NCI-H748 (cell line): Measurements from ENCODE around the gene TTLL9.

ENCODE experiments used
- DNase-seq: peaks from one replicate; lab custom pipeline; 2025; ENCODE audit not compliant: unreplicated experiment; lab: John Stamatoyannopoulos, UW

TTLL9 gene

DNA sequence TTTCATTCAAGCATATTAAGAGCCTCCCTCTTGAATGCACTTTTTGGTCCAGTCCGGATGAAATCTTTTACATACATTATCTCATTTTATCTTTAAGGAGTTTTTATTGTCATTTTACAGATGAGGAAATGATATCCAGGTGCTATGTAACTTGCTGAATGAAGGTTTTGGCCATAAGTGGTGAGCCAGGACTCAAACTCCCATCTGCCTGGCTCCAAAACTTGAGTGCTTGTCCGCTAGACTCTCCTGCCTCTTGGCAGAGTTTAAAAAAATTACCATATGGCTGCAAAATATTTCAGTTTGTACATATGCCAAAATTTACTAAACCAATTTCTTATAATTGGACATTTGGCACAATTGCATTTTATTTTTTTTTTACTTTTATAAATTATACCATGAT lies 69.2 kb downstream of the TTLL9 start:
- DNase-seq, result no peak

DNA sequence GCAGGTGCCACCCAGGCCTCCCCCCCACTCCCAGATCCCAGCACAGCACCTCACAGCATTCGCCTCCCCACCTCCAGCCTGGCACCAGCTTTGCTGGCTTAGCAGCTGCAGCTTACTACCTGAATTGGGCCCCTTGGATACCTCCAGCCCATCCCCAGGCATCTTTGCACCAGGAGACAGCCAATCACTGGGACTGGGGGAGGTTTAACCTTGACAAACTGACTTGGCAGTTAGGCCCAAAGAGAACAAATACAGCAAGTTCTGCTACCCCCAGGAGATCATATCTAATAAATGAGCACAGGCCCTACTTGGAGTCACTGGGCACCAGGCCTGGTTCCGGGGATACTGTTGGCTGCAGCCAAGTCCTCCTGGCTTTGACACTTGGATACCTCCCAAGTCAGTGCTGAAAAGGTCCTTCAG lies 72.6 kb downstream of the TTLL9 start:
- no peak for DNase-seq

DNA sequence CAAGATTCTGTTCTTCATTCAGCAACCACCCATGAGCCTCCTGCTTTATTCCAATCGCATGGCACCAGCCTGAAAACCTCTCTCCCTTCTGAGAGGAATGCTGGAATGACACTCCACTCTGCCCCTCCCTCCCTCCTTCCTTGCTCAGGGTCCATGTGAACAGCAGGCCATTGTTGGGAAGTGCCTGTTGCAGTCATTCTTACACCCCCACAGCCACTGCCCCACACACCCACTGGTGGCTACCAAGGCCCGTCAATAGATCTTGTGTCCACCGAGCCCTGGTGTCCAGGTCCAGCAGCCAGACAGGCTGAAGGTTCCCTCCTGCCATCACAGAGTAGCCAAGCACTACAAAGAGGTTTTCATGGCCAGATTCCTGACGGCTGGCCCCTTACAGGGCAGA lies 74.9 kb downstream of the TTLL9 start:
- no peak for DNase-seq

DNA sequence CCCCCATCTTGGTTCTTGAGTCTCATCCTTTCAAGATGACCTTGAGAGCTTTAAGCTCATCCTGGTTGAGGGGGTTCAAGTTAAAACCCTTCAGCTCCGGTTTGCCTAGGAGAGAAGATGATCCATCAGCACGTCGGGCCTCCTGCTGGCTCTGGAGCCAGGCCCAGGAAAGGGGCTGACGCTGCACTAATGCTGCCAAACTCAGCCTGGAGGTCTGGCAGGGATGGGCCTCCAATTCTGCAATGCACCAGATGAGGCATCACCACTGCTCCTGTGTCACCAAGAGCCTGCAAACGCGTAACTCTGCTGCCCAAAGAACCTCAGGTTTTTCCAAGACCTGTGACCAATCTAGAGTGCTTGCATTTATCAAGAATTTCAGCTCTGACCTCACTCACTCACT lies 75.4 kb downstream of the TTLL9 start:
- DNase-seq, result no peak

DNA sequence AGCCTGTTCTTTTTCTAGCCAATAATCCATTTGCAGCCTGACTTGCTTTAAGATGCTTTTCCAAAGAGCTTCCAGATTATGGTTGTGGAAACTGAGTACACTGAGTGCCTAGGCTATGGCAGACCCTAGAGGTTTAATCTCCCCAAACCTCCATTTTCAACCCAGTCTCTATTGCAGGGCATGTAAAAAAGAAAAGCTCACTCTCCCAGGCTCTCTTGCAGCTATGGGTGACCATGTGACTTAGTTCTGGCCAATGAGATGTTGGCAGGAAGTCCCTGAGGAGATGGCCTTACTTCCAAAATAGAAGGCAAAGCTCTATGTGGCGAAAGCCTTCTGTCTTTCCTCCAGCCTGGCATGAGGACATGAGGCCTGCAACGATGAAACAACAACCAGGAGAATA lies 77.6 kb downstream of the TTLL9 start:
- DNase-seq, result no peak

GRCh38 chr20:31949877-31950646 lies 79.6 kb downstream of the TTLL9 start:
- DNase-seq, result no peak

DNA sequence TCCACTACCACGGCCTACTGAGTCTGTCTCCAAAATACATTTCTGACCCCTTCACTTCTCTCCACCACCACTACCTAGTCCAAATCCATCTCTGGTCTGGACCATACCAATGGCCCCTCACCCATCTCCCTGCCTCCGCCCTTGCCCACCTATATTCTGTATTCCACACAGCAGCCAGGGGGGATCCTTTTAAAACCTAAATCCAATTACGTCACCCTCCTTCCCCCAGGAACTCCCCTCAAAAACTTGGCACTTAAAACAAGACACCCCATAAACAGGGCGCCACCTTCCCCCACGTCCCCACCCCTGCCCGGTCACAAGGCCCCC lies 80.7 kb downstream of the TTLL9 start:
- DNase-seq, result no peak

- DNase-seq, result peak; percentile 96
Observed at GRCh38 chr20:31951530-31952453, 81.4 kb downstream of the TTLL9 start, which contains the start of gene PDRG1. TSS of gene PDRG1 (minus strand) at chr20:31952046. CDS start at chr20:31951961, 85 bp downstream.

GRCh38 chr20:31953556-31954148 lies 83.2 kb downstream of the TTLL9 start:
- no peak for DNase-seq

GRCh38 chr20:31954500-31954899 lies 84.1 kb downstream of the TTLL9 start:
- DNase-seq, result no peak

DNA sequence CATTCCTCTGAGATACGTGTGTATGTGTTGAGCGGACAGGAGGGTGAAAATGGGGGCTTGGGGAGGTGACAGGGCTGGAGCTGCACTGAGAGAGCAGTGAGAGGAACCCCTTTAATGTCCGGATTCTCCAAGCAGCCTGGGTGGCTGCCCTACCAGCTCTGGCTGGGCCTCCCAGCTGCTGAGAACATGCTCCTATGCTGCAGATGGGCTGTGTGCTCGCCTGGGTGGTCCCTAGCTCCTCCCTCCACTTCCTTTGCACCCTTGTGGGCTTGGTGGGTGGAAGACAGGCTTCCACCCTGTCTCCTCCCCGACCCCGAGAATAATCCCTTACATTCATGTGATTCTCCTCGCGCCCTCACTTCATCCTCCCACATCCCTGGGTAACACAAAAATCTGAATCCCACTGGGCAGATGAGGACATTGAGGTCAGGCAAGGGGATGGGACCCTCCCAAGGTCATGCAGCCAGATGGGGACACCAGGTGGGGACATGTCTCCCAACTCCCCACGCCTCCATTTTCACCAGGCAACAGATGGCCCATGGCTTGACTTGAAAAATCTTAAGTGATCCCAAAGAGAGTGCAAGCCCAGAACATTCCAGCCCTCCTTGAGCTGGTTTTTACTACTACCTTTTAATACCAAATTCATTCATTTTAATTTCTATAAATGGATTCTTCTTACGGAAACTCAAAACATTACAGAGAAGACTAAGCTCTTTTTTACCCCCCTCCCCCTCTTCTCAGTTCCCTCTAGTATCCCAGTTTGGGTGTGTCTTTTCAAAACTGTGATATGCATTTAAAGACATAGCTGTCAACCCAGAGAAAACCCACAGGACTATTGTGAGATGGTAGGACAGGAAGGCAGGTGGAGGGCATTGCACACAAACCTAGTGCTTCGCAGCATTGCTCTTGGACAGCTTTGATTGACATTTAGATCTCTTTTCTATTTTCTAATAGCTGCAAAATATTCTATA lies 86.4 kb downstream of the TTLL9 start:
- no peak for DNase-seq

- DNase-seq, result no peak
Observed at GRCh38 chr20:31962761-31963160, 92.3 kb downstream of the TTLL9 start.

DNA sequence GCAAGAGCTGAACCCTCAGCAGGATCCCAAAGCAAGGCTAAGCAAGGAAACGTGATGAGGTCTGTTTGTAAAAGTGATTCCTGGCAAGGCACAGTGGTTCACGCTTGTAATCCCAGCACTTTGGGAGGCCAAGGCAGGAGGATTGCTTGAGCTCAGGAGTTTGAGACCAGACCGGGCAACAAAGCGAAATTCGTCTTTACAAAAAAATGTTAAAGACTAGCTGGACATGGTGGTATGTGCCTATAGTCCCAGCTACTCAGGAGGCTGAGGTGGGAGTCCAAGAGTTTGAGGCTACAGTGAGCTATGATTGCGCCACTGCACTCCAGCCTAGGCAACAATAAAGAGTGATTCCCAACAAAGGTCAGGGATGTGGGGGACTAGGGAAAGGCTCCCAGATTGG lies 93.5 kb downstream of the TTLL9 start:
- DNase-seq, result no peak

GRCh38 chr20:31966991-31967655 lies 96.7 kb downstream of the TTLL9 start:
- peak; percentile 35 for DNase-seq

GRCh38 chr20:31967830-31968249 lies 97.4 kb downstream of the TTLL9 start, which contains the start of gene XKR7:
TSS of gene XKR7 (plus strand) at chr20:31968151. CDS start at chr20:31968176, 25 bp downstream.
- DNase-seq, result peak; percentile 72

- DNase-seq, result peak; percentile 54
Observed at GRCh38 chr20:31968291-31969126, 98.1 kb downstream of the TTLL9 start.

DNA sequence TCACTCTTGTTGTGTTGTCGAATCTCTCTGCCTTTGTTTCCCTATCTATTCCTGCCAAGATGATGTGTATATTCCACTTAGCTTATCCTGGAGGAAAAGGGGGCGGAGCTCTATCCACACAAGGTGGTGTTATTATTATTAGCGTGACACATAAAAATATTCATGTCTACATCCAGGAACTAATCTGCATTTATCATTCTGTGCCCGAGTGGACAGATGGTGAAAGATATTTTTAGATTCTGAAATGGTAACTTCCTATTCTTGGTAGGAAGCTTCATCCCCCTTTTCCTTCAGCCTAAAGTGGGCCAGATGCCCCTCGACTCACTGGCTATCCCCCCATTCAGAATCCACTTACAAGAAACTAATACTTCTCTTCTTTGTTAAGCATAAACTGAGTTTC lies 99.6 kb downstream of the TTLL9 start:
- DNase-seq, result no peak

DNA sequence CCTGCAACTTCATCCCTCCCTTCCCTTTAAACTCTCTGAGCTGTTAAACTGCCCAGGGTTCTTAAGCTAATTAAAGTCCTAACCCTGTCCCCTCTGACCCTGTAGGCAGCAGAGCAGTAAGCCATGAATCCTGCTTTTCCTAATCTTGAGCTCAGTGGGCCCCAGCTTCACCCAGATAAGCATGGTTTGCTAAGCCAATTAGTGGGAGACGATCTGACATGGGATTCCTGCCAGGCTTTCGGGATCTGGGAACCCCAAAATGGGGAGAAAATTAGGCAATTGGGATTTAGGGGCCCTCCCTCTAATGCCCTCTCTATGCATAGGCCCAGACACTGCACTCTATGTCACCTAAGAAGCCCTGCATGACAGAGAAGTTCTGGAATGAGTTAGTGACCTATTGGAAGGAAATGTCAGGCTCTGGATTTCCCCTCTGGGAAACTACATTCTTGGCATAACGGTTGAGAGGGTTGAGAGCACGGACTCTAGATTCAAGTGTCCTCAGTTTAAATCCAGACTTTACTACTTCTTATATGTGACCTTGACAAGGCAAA lies 102.1 kb downstream of the TTLL9 start:
- DNase-seq, result no peak

DNA sequence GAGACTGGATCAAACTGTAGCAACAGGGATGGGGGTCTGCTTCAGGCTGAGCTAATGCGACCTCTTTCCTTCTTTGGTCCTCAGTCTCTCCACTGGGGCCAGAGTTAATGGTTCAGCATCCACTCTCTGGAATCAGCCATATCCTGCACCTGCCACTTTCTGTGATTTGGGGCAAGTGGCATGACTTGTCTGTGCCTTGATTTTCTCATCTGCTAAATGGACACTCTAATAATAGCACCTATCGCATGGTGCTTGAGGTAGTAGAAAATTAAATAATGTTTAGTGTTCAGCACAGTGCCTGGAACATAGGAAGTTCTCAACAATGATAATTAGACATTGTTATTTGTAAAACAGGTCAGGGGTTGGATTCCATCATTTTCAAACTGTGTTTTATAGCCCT lies 103.9 kb downstream of the TTLL9 start:
- DNase-seq, result no peak
